ENCODE results near the gene SCYGR2.

The SCYGR2 gene

GRCh38 chr2:227617316-227618230 lies 18.9 kb downstream of the SCYGR2 start, which contains the start of gene SCYGR4:
TSS of gene SCYGR4 (plus strand) at chr2:227617498. CDS start at chr2:227617498, 0 bp downstream.
- no peak for DNase-seq
- Mint-ChIP-seq H3K9me3 (no peaks in the 10 kb centered on the region), H3K27ac (no peak within 1 kb of the TSS), H3K4me3 (no peak within 1 kb of the TSS), H3K36me3 (ENCODE audit: low read depth) (no peaks in the 10 kb centered on the region), H3K27me3 (peaks cover 20% of the 10 kb centered on the region), H3K4me1 (ENCODE audit: low read depth) (no peaks in the 10 kb centered on the region)

DNA sequence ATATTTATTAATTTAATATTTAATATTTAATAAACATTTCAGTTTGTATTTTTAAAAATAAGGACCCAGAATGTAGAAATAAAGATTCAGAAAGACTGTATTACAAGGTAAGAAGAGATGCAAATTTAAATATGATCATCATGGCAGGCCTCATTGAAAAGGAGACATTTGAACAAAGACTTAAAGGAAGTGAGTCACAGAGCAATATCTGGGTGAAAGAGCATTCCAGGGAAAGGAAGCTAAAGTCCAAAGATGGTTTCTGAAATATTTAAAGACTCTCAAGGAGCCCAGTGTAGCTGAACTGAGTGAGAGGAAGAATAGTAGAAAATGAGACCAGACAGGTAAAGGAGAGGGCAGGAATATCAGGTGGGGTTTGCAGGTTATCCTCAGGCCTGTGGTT lies 24.5 kb downstream of the SCYGR2 start:
- Mint-ChIP-seq H3K4me1 (ENCODE audit: low read depth) (no peaks in the 10 kb centered on the region), H3K36me3 (ENCODE audit: low read depth) (no peaks in the 10 kb centered on the region), H3K4me3 (no peak overlapping the region), H3K27ac (no peak overlapping the region), H3K27me3 (peaks cover under 1% of the 10 kb centered on the region), H3K9me3 (no peaks in the 10 kb centered on the region)
- no peak for DNase-seq

DNA sequence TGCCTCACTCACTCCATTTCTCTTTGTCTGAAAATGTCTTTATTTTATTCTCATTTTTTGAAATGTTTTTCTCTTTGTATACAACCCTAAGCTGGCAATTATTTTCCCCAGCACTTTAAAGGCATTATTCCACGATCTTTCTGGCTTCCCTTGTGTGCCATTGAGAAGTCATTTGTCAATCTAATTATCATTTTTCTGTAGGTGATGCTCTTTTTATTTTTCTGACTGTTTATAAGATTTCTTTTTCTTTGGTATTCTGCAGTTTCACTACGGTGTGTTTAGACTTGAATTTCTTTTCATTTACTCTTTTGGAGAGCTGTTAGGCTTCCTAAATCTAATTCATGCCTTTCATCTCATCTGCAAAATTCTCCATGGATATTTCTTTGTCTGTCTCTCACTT lies 26.7 kb downstream of the SCYGR2 start:
- no peak for DNase-seq
- Mint-ChIP-seq H3K27me3 (peaks cover 20% of the 10 kb centered on the region), H3K4me3 (no peak overlapping the region), H3K9me3 (no peaks in the 10 kb centered on the region), H3K36me3 (ENCODE audit: low read depth) (no peaks in the 10 kb centered on the region), H3K27ac (no peak overlapping the region), H3K4me1 (ENCODE audit: low read depth) (no peaks in the 10 kb centered on the region)

- no peaks in the 10 kb centered on the region for H3K4me1 Mint-ChIP-seq (ENCODE audit: low read depth)
- no peaks in the 10 kb centered on the region for H3K9me3 Mint-ChIP-seq
- H3K36me3 Mint-ChIP-seq (ENCODE audit: low read depth), result no peaks in the 10 kb centered on the region
- peaks cover 31% of the 10 kb centered on the region for H3K27me3 Mint-ChIP-seq
- DNase-seq, result no peak
- no peak overlapping the region for H3K27ac Mint-ChIP-seq
- H3K4me3 Mint-ChIP-seq, result no peak overlapping the region
Observed at GRCh38 chr2:227626580-227627151, 28.0 kb downstream of the SCYGR2 start.

DNA sequence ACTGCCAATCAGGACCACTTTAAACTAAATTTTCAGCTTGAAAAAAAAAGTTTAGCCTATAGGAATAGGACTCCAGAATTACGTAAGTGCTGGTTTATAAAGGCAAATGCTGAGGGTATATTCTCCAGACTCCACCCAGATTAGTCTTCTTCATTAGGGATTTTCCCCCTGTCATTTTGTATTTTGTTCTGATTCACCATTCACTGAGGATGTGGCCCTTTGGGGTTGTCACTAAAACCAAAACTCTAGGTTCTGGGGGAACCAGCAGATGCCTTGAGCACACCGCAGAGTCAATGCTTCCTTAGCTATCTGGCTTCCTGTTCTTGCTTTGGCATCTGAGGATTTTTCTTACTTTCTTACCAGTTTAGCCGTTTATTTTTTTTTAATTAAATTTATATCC lies 29.1 kb downstream of the SCYGR2 start:
- Mint-ChIP-seq H3K9me3 (no peaks in the 10 kb centered on the region), H3K4me3 (no peak overlapping the region), H3K27me3 (peaks cover 38% of the 10 kb centered on the region), H3K4me1 (ENCODE audit: low read depth) (no peaks in the 10 kb centered on the region), H3K27ac (no peak overlapping the region), H3K36me3 (ENCODE audit: low read depth) (no peaks in the 10 kb centered on the region)
- DNase-seq, result no peak

GRCh38 chr2:227629435-227629834 lies 30.7 kb downstream of the SCYGR2 start:
- Mint-ChIP-seq H3K27ac (no peak overlapping the region), H3K4me3 (no peak overlapping the region), H3K4me1 (ENCODE audit: low read depth) (no peaks in the 10 kb centered on the region), H3K27me3 (peaks cover 41% of the 10 kb centered on the region), H3K36me3 (ENCODE audit: low read depth) (no peaks in the 10 kb centered on the region), H3K9me3 (no peaks in the 10 kb centered on the region)
- DNase-seq, result no peak

DNA sequence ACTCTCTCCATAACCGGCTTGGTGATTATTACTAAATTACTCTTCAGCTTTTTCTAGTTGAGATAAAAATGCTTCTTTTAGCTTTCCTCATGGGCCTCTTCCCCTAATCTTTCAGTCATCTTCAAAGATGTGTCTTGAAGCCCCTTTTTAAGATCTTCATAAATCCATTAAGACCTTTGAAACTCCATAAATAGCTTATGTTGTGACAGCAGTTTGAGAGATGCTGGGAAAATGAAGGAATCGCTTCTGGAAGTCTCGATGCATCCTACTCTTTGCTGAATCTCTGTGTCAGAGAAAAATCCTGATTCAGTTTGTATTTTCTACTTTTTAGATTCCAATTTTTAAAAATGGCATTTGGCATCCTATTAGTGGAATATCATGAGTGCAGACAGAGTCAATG lies 31.6 kb downstream of the SCYGR2 start:
- H3K4me3 Mint-ChIP-seq, result no peak overlapping the region
- DNase-seq, result no peak
- no peaks in the 10 kb centered on the region for H3K4me1 Mint-ChIP-seq (ENCODE audit: low read depth)
- no peak overlapping the region for H3K27ac Mint-ChIP-seq
- H3K36me3 Mint-ChIP-seq (ENCODE audit: low read depth), result no peaks in the 10 kb centered on the region
- peaks cover 44% of the 10 kb centered on the region for H3K27me3 Mint-ChIP-seq
- H3K9me3 Mint-ChIP-seq, result no peaks in the 10 kb centered on the region

DNA sequence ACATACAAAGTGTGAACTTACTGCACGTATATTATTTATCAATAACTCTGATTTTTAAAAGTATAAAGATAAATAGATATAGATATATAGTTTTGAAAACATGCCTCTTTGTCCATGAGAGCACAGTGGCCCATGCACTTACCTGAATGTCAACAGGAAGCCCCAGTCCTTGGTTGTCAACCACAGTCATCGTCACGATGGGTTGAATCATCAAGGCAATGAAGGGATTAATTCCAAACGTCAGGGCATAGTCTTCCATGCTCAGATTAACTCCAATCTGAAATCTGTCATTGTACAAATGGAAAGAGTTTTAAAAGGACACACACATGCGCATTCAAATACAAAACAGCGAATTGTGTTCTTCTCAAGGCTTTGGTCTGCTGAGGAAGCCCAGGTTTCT lies 34.1 kb downstream of the SCYGR2 start:
- no peaks in the 10 kb centered on the region for H3K36me3 Mint-ChIP-seq (ENCODE audit: low read depth)
- DNase-seq, result no peak
- H3K9me3 Mint-ChIP-seq, result no peaks in the 10 kb centered on the region
- no peak overlapping the region for H3K27ac Mint-ChIP-seq
- H3K4me3 Mint-ChIP-seq, result no peak overlapping the region
- H3K4me1 Mint-ChIP-seq (ENCODE audit: low read depth), result no peaks in the 10 kb centered on the region
- peaks cover 44% of the 10 kb centered on the region for H3K27me3 Mint-ChIP-seq

- Mint-ChIP-seq H3K27ac (no peak overlapping the region), H3K4me3 (no peak overlapping the region), H3K4me1 (ENCODE audit: low read depth) (no peaks in the 10 kb centered on the region), H3K9me3 (no peaks in the 10 kb centered on the region), H3K36me3 (ENCODE audit: low read depth) (no peaks in the 10 kb centered on the region), H3K27me3 (peaks cover 34% of the 10 kb centered on the region)
- DNase-seq, result no peak
Observed at GRCh38 chr2:227634201-227634600, 35.5 kb downstream of the SCYGR2 start.

DNA sequence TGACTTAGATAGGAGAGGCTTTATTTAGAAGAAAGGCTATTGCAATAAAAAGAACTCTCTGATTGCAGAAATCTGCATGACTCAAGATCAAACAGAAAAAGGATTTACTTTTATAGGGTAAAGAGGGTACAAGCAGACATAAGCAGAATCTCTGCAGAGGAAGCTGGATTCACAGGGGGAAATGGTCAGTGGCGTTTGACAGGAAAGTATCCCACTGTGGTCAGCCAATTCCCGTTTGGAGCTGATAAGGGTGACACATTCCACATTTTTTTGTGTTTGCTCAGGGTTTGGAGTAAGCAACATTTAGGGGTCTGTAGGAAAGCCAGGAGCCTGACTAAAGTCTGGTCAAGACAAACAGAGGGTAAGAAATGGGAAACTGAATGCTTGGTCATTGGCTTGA lies 44.0 kb downstream of the SCYGR2 start:
- no peak overlapping the region for H3K4me3 Mint-ChIP-seq
- no peak for DNase-seq
- no peaks in the 10 kb centered on the region for H3K36me3 Mint-ChIP-seq (ENCODE audit: low read depth)
- H3K27me3 Mint-ChIP-seq, result peaks cover 5% of the 10 kb centered on the region
- no peaks in the 10 kb centered on the region for H3K4me1 Mint-ChIP-seq (ENCODE audit: low read depth)
- no peak overlapping the region for H3K27ac Mint-ChIP-seq
- no peaks in the 10 kb centered on the region for H3K9me3 Mint-ChIP-seq

GRCh38 chr2:227643990-227644551 lies 45.4 kb downstream of the SCYGR2 start:
- Mint-ChIP-seq H3K9me3 (no peaks in the 10 kb centered on the region), H3K4me3 (no peak overlapping the region), H3K27me3 (peaks cover 5% of the 10 kb centered on the region), H3K36me3 (ENCODE audit: low read depth) (no peaks in the 10 kb centered on the region), H3K4me1 (ENCODE audit: low read depth) (no peaks in the 10 kb centered on the region), H3K27ac (no peak overlapping the region)
- no peak for DNase-seq
